IPS-18c (cell line): ENCODE measurements around the gene C1orf159.
A peak's percentile ranks its signal among the peaks of the same experiment; 100 is the strongest.
"Not testable (repeated sequence)": the region's sequence is repeated elsewhere in the genome, so short reads cannot be mapped to it uniquely, and the experiment has no call there.

Experiments used
- H3K4me3 ChIP-seq: 2 replicates; pipeline ENCODE4 v1.7.0; 2013; ENCODE audit warnings: low read depth, mild to moderate bottlenecking, low read length, moderate library complexity; ENCODE audit not compliant: insufficient read depth
- H3K9me3 ChIP-seq: one replicate; pipeline ENCODE4 v1.6.1; 2013; ENCODE audit warnings: mild to moderate bottlenecking, low read length, moderate library complexity; ENCODE audit not compliant: control insufficient read depth, insufficient read depth

The C1orf159 gene

GRCh38 chr1:1068517-1069055, 47.3 kb downstream of the C1orf159 start:
- H3K9me3 ChIP-seq: no peaks in the 10 kb centered on the region
- H3K4me3 ChIP-seq: peak overlapping the region; percentile 81

GRCh38 chr1:1067860-1068516, 47.9 kb downstream of the C1orf159 start:
- peak overlapping the region; percentile 81 for H3K4me3 ChIP-seq
- H3K9me3 ChIP-seq: no peaks in the 10 kb centered on the region

GRCh38 chr1:1067284-1067859, 48.5 kb downstream of the C1orf159 start:
- H3K4me3 ChIP-seq: no peak overlapping the region
- no peaks in the 10 kb centered on the region for H3K9me3 ChIP-seq

GRCh38 chr1:1066403-1067283, 49.2 kb downstream of the C1orf159 start:
- H3K9me3 ChIP-seq: no peaks in the 10 kb centered on the region
- no peak overlapping the region for H3K4me3 ChIP-seq

- not testable (repeated sequence) for H3K9me3 ChIP-seq, H3K4me3 ChIP-seq
Observed at GRCh38 chr1:1065940-1066304, 50.0 kb downstream of the C1orf159 start.

GRCh38 chr1:1065265-1065939, 50.5 kb downstream of the C1orf159 start:
- no peaks in the 10 kb centered on the region for H3K9me3 ChIP-seq
- no peak overlapping the region for H3K4me3 ChIP-seq

- H3K9me3 ChIP-seq: no peaks in the 10 kb centered on the region
- H3K4me3 ChIP-seq: peak overlapping the region; percentile 1; the same call in 1 of the 2 replicates
Observed at GRCh38 chr1:1063945-1064831, 51.7 kb downstream of the C1orf159 start.

- H3K9me3 ChIP-seq: no peaks in the 10 kb centered on the region
- H3K4me3 ChIP-seq: no peak overlapping the region
Observed at GRCh38 chr1:1063261-1063944, 52.5 kb downstream of the C1orf159 start.

- Histone ChIP-seq H3K9me3 (no peaks in the 10 kb centered on the region), H3K4me3 (no peak overlapping the region)
Observed at GRCh38 chr1:1062348-1063163, 53.3 kb downstream of the C1orf159 start.

- no peaks in the 10 kb centered on the region for H3K9me3 ChIP-seq
- H3K4me3 ChIP-seq: no peak overlapping the region
Observed at GRCh38 chr1:1061682-1062345, 54.1 kb downstream of the C1orf159 start.

GRCh38 chr1:1060281-1061000, 55.4 kb downstream of the C1orf159 start:
- Histone ChIP-seq H3K9me3 (no peaks in the 10 kb centered on the region), H3K4me3 (peak overlapping the region; percentile 63; the same call in 1 of the 2 replicates)

GRCh38 chr1:1059494-1060280, 56.2 kb downstream of the C1orf159 start:
- Histone ChIP-seq H3K4me3 (peak overlapping the region; percentile 63), H3K9me3 (no peaks in the 10 kb centered on the region)

- Histone ChIP-seq H3K9me3 (no peaks in the 10 kb centered on the region), H3K4me3 (peak overlapping the region; percentile 63)
Observed at GRCh38 chr1:1058921-1059493, 56.9 kb downstream of the C1orf159 start.
